Measurements from ENCODE around the gene ABCA5. TPM values are rescaled to one million over a fixed set of nuclear protein-coding genes. Genes with fewer than 3 reads are reported as not detected.
"Not testable (repeated sequence)": the region's sequence is repeated elsewhere in the genome, so short reads cannot be mapped to it uniquely, and the experiment has no call there.

ABCA5 gene
- total RNA-seq, 1 donor from 2014 or later = 8.3 TPM

GRCh38 chr17:69208640-69209039 lies 118.3 kb downstream of the ABCA5 start:
- Mint-ChIP-seq H3K4me3 (no peak overlapping the region), H3K4me1 (no peaks in the 10 kb centered on the region), H3K36me3 (ENCODE audit: low read depth) (peaks cover 2% of the 10 kb centered on the region), H3K27me3 (ENCODE audit: low read depth) (no peaks in the 10 kb centered on the region), H3K9me3 (peaks cover 21% of the 10 kb centered on the region), H3K27ac (ENCODE audit: unreplicated experiment) (no peak overlapping the region)
- DNase-seq (ENCODE audit: low read depth, low spot score) = no peak
- no peak for TF ChIP-seq CTCF (conservative IDR thresholded peaks at IDR 0.05)

GRCh38 chr17:69207151-69207550 lies 119.8 kb downstream of the ABCA5 start:
- no peak overlapping the region for H3K27ac Mint-ChIP-seq (ENCODE audit: unreplicated experiment)

GRCh38 chr17:69198238-69198637 lies 128.7 kb downstream of the ABCA5 start:
- no peak for DNase-seq (ENCODE audit: low read depth, low spot score)
- H3K36me3 Mint-ChIP-seq (ENCODE audit: low read depth) = peaks cover 7% of the 10 kb centered on the region
- no peak overlapping the region for H3K27ac Mint-ChIP-seq (ENCODE audit: unreplicated experiment)
- H3K4me1 Mint-ChIP-seq = no peaks in the 10 kb centered on the region
- H3K27me3 Mint-ChIP-seq (ENCODE audit: low read depth) = no peaks in the 10 kb centered on the region
- no peak overlapping the region for H3K4me3 Mint-ChIP-seq
- no peak for TF ChIP-seq CTCF (conservative IDR thresholded peaks at IDR 0.05)
- H3K9me3 Mint-ChIP-seq = peaks cover 7% of the 10 kb centered on the region

More at GRCh38 chr17:69207151-69207550, 119.8 kb downstream of the ABCA5 start:
- no peak for DNase-seq (ENCODE audit: low read depth, low spot score)
- no peaks in the 10 kb centered on the region for H3K4me1 Mint-ChIP-seq
- TF ChIP-seq CTCF (conservative IDR thresholded peaks at IDR 0.05) = no peak
- peaks cover 13% of the 10 kb centered on the region for H3K9me3 Mint-ChIP-seq
- H3K27me3 Mint-ChIP-seq (ENCODE audit: low read depth) = no peaks in the 10 kb centered on the region
- no peak overlapping the region for H3K4me3 Mint-ChIP-seq
- H3K36me3 Mint-ChIP-seq (ENCODE audit: low read depth) = peaks cover 2% of the 10 kb centered on the region

GRCh38 chr17:69196105-69196653 lies 130.8 kb downstream of the ABCA5 start:
- H3K27me3 Mint-ChIP-seq (ENCODE audit: low read depth); H3K4me1 Mint-ChIP-seq; H3K4me3 Mint-ChIP-seq; H3K36me3 Mint-ChIP-seq (ENCODE audit: low read depth); DNase-seq (ENCODE audit: low read depth, low spot score); H3K27ac Mint-ChIP-seq (ENCODE audit: unreplicated experiment); H3K9me3 Mint-ChIP-seq: not testable (repeated sequence)

Other genes with a start within 250 kb of the ABCA5 start
- gene ABCA6, start 185.2 kb downstream of the ABCA5 start, total RNA-seq = 0.16 TPM in 1 of 2 replicates, not detected in the other
- 0.64 and 0.82 TPM in 2 replicates for gene ABCA10, start 98.3 kb downstream of the ABCA5 start, total RNA-seq
- 45.4 and 48.4 TPM in 2 replicates for gene MAP2K6, start 87.6 kb upstream of the ABCA5 start, total RNA-seq